Activated T-cell treated with anti-CD3 and anti-CD28 coated beads for 48 hours (primary cell): ENCODE measurements around the gene CT45A3.
"Not testable (repeated sequence)": the region's sequence is repeated elsewhere in the genome, so short reads cannot be mapped to it uniquely, and the experiment has no call there.

Source experiments
- DNase-seq: peaks from one replicate; pipeline ENCODE4 v3.0.0-alpha.2; 2020; ENCODE audit warnings: low read depth

The CT45A3 gene, protein sequence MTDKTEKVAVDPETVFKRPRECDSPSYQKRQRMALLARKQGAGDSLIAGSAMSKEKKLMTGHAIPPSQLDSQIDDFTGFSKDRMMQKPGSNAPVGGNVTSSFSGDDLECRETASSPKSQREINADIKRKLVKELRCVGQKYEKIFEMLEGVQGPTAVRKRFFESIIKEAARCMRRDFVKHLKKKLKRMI

DNA sequence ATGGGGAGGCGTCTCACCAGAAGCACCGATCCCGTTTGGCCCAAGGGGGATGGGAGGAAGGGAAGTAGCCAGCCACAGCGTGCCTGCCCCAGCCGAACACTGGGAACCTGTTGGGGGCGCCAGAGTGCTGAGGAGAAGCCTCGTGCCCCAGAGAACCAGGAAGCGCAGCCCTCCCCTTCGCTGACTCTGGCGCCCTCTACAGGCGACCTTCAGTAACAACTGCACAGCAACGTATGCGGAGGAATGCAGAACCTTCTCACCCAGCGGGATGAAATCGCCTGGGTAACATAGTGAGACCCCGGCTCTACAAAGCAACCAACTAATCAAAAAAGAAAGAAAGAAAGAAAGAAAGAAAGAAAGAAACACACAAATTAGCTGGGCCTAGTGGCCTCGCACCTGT is at the start of gene CT45A3:
Gene CT45A3, minus strand, starts transcription at position 101 of the 400 bp plus-strand sequence. CDS start 3,747 bp downstream, outside the sequence.
- DNase-seq = not testable (repeated sequence)

DNA sequence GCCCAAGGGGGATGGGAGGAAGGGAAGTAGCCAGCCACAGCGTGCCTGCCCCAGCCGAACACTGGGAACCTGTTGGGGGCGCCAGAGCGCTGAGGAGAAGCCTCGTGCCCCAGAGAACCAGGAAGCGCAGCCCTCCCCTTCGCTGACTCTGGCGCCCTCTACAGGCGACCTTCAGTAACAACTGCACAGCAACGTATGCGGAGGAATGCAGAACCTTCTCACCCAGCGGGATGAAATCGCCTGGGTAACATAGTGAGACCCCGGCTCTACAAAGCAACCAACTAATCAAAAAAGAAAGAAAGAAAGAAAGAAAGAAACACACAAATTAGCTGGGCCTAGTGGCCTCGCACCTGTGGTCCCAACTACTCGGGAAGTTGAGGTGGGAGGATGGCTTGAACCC is 34.7 kb upstream of the CT45A3 start, which contains the start of gene CT45A6:
Gene CT45A6, minus strand, starts transcription at position 101 of the 400 bp plus-strand sequence. CDS start 3,794 bp downstream, outside the sequence.
- DNase-seq = not testable (repeated sequence)

DNA sequence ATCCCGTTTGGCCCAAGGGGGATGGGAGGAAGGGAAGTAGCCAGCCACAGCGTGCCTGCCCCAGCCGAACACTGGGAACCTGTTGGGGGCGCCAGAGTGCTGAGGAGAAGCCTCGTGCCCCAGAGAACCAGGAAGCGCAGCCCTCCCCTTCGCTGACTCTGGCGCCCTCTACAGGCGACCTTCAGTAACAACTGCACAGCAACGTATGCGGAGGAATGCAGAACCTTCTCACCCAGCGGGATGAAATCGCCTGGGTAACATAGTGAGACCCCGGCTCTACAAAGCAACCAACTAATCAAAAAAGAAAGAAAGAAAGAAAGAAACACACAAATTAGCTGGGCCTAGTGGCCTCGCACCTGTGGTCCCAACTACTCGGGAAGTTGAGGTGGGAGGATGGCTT is 17.4 kb upstream of the CT45A3 start, which contains the start of gene CT45A5:
Gene CT45A5, minus strand, starts transcription at position 101 of the 400 bp plus-strand sequence. CDS start 3,774 bp downstream, outside the sequence.
- not testable (repeated sequence) for DNase-seq

DNA sequence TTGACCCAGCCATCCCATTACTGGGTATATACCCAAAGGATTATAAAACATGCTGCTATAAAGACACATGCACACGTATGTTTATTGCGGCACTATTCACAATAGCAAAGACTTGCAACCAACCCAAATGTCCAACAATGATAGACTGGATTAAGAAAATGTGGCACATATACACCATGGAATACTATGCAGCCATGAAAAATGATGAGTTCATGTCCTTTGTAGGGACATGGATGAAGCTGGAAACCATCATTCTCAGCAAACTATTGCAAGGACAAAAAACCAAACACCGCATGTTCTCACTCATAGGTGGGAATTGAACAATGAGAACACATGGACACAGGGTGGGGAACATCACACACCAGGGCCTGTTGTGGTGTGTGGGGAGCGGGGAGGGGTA is 23.3 kb downstream of the CT45A3 start:
- not testable (repeated sequence) for DNase-seq

DNA sequence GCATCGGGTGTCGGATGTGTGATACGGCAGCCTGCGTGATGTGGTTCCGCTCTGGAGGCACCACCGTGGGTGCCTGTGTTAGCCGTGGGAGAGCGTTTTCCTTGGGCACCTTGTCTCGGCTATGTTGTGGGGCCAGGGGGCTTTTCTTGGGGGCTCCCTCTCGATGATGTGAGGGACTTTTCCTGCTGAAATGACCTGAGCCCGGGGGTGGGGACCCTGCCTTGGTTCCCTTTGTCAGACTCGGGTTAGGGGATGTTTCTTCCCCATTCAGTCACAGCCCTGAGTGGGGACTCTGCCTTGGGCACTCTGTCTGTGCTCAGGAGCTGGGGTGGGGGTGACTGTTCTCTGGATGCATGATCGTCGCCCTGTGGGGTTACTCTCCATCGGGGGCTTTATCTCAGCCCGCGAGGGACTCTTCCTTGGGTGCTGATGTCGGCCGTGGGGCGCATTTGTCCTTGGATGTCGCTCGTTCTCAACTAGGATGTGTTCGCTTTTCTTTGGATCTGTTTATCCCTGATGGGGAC is 26.7 kb downstream of the CT45A3 start:
- DNase-seq = no peak

DNA sequence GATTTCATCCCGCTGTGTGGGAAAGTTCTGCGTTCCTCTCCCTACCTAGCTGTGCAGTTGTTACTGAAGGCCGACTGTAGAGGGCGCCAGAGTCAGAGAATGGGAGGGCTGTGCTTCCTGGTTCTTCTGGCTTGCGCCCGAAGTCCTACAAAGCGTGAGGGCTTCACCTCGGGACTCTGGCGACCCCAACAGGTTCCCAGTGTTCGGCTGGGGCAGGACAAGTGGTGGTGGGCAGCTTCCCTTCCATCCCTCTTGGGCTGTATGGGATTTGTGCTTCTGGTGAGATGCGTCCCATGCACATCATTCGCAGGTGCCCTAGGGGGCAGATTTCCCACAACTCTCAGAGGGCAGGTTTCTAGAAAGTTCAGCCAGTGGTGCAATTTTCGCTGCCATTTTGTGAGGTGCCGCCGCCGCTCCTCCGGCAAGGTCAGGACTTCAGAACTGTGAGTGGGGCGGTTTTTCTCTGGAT is 27.3 kb downstream of the CT45A3 start:
- peak; percentile 52 for DNase-seq

DNA sequence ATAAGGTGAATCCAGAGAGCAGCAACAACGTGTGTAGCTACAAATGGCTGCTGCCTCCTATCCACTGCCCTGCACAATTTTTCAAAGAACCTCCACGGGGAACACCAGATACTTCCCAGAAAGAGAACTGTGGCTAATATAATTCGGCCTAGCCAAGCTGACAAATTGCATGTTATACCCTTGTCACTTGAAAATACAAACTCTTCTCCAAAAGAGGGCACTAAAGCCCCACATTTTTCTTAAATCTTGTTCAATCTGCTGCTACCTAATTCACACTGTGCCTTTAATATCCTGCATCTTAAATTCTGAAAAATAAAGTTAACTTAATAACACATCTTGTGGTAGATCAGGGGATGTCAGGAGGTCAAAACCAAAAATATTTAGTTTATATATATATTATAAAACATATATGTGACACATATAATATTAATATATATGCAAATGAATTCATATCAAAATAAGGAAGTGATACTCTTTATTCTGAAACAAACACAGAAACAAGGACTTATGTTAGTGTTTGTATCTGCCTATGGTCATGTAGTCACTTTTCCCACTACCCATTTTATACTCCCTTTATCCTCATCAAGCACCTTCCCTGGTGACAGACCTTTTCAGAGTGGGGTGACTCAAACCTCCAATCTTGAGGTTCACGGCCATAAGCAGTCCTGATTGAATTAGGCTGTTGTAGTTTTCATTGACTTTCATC is 30.5 kb downstream of the CT45A3 start:
- no peak for DNase-seq

DNA sequence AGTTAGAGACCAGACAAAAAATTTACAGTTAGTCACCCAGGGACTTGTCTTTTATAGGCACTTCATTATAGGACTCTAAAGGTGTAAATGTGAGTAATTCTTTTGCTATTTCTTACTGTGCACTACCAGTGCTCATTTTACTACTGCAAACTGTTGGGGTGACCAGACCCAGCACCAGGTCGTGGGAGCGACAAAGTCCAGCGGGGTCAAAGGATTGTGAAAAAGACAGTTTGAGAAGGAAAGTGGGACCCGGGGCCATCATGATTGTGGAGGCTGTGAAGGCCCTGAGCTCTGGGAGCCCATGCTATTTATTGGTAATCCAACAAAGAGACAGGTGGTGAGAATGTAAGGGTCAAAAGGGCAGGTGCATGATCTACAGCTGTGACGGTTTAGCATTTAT is 33.3 kb downstream of the CT45A3 start:
- not testable (repeated sequence) for DNase-seq

DNA sequence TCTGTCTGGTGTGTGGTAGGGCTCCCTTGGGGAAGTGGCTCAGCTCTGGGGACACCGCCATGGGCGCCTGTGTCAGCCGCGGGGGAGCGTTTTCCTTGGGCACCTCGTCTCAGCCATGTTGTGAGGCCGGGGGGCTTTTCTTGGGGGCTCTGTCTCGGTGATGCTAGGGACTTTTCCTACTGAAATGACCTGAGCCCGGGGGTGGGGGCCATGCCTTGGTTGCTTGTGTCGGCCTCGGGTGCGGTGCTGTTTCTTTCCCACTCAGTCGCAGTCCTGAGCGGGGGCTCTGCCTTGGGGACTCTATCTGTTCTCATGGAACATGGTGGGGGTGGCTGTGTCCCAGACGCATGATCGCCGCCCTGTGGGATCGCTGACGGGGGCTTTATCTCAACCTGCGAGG is 54.2 kb downstream of the CT45A3 start:
- DNase-seq = no peak

DNA sequence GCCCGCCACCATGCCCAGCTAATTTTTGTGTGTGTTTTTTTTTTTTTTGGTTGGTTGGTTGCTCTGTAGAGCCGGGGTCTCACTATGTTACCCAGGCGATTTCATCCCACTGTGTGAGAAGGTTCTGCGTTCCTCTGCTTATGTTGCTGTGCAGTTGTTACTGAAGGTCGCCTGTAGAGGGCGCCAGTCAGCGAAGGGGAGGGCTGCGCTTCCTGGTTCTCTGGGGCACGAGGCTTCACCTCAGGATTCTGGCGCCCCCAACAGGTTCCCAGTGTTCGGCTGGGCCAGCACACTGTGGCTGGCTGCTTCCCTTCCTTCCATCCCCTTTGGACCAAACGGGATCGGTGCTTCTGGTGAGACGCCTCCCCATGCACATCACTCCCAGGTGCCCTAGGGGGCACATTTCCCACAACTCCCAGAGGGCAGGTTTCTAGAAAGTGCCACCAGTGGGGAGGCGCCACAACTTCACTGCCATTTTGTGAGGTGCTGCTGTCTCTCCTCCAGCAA is 54.8 kb downstream of the CT45A3 start, which contains the start of gene CT45A1:
Gene CT45A1, plus strand, starts transcription at position 457 of the 507 bp plus-strand sequence. CDS start 5,302 bp downstream, outside the sequence.
- peak; percentile 52 for DNase-seq
